Caco-2 (cell line): ENCODE data around the gene PLXNA4. TPM values are rescaled to one million over a fixed set of nuclear protein-coding genes. Genes with fewer than 3 reads are reported as not detected.

Experiments used
- BruUV-seq: library from RNA; stranded (reverse); fragments of 400-500 nt; replicated peaks from 2 replicates; lab custom pipeline; 2021; lab: Mats Ljungman, UMichigan
- CTCF ChIA-PET: fragments of 300-600 bp; sonication (Branson Sonifier 250); formaldehyde crosslinking; loops from one replicate; lab custom pipeline; 2022; ENCODE audit warnings: antibody characterized with exemption; lab: Charles Lee
- POLR2A ChIA-PET: fragments of 300-600 bp; sonication (Branson Sonifier 250); formaldehyde crosslinking; loops from one replicate; lab custom pipeline; 2022; ENCODE audit warnings: antibody characterized with exemption; lab: Charles Lee
- DNase-seq, 2 experiments: peaks; one replicate each; pipeline versions ENCODE4 v3.0.0 to v3.0.0-alpha.2; 2020 to 2022
- H3K27me3 ChIP-seq: replicated peaks from 2 replicates; pipeline ENCODE4 v1.6.0; 2011; ENCODE audit warnings: low read length; ENCODE audit not compliant: control insufficient read depth, insufficient read depth
- H3K36me3 ChIP-seq: 2 replicates; pipeline ENCODE4 v1.5.1; 2011; ENCODE audit warnings: low read length; ENCODE audit not compliant: control insufficient read depth, insufficient read depth
- H3K4me1 ChIP-seq: fragments of 250-450 bp; sonication (Bioruptor Pico); 2 replicates; pipeline ENCODE4 v1.5.1; 2020; ENCODE audit warnings: mild to moderate bottlenecking
- H3K4me3 ChIP-seq: 2 replicates; pipeline ENCODE4 v1.5.1; 2011; ENCODE audit warnings: low read depth, mild to moderate bottlenecking, control low read depth, low read length
- H3K9me3 ChIP-seq: fragments of 250-450 bp; sonication (Bioruptor Pico); 2 replicates; pipeline ENCODE4 v1.5.1; 2020; ENCODE audit warnings: mild to moderate bottlenecking, moderate library complexity
- H3K27ac Mint-ChIP-seq: one replicate; pipeline ENCODE4 v1.8.0; 2022; ENCODE audit warnings: mixed read lengths; ENCODE audit not compliant: unreplicated experiment
- H3K27me3 Mint-ChIP-seq: one replicate; pipeline ENCODE4 v1.8.0; 2022; ENCODE audit warnings: mixed read lengths; ENCODE audit not compliant: insufficient read depth, unreplicated experiment
- H3K36me3 Mint-ChIP-seq: one replicate; pipeline ENCODE4 v1.8.0; 2022; ENCODE audit warnings: mild to moderate bottlenecking, mixed read lengths; ENCODE audit not compliant: insufficient read depth, unreplicated experiment
- H3K4me1 Mint-ChIP-seq: one replicate; pipeline ENCODE4 v1.8.0; 2022; ENCODE audit warnings: low read depth, mixed read lengths; ENCODE audit not compliant: unreplicated experiment
- H3K4me3 Mint-ChIP-seq: one replicate; pipeline ENCODE4 v1.8.0; 2022; ENCODE audit warnings: mild to moderate bottlenecking, moderate library complexity, mixed read lengths; ENCODE audit not compliant: unreplicated experiment
- H3K9me3 Mint-ChIP-seq: one replicate; pipeline ENCODE4 v1.8.0; 2022; ENCODE audit warnings: mixed read lengths; ENCODE audit not compliant: unreplicated experiment
- CTCF ChIP-seq, 2 experiments: fragments of 200-600 bp in 1 of 2; IDR thresholded peaks; 1 replicate in 1 of 2; 2 replicates in 1 of 2; pipeline versions ENCODE4 v1.5.1 to v1.8.0; 2011 to 2022; ENCODE audit warnings: antibody characterized with exemption in 1 of 2, control low read depth in 1 of 2, inconsistent platforms in 1 of 2, low read depth in 1 of 2, low read length in 1 of 2, mild to moderate bottlenecking in 1 of 2, moderate library complexity in 1 of 2; ENCODE audit not compliant: insufficient read depth in 1 of 2, severe bottlenecking in 1 of 2, unreplicated experiment in 1 of 2
- intact Hi-C: fragments of 100-400 bp; cut with micrococcal nuclease; formaldehyde crosslinking; loops from one replicate; pipeline ENCODE4 v1.10.0; 2022; ENCODE audit not compliant: unreplicated experiment
- total RNA-seq: library from RNA; stranded (reverse); gene quantifications from 2 replicates; pipeline ENCODE4 v1.2.3, GENCODE V29; 2022

PLXNA4 gene
- total RNA-seq, 1 experiment from 2014 or later: 0.43 TPM

GRCh38 chr7:132160611-132161532, 415.4 kb downstream of the PLXNA4 start:
- Histone ChIP-seq H3K4me3 (no peak overlapping the region), H3K9me3 (no peaks in the 10 kb centered on the region), H3K36me3 (no peaks in the 10 kb centered on the region), H3K4me1 (no peaks in the 10 kb centered on the region), H3K27me3 (no peaks in the 10 kb centered on the region; the same call in none of the 2 replicates)
- Mint-ChIP-seq H3K4me3 (no peak overlapping the region), H3K27ac (no peak overlapping the region), H3K36me3 (no peaks in the 10 kb centered on the region), H3K27me3 (peaks cover 44% of the 10 kb centered on the region), H3K9me3 (no peaks in the 10 kb centered on the region), H3K4me1 (no peaks in the 10 kb centered on the region)
- ChIA-PET CTCF (no interaction called here), POLR2A (no interaction called here)
- TF ChIP-seq CTCF (IDR thresholded peaks at IDR 0.05; ENCODE audit: insufficient read depth in 1 of 2, low read depth in 1 of 2, low read length in 1 of 2, severe bottlenecking in 1 of 2, unreplicated experiment in 1 of 2): no peak
- no peak for DNase-seq
- intact Hi-C loops: no loop called here
- BruUV-seq: no TSS peak

- no peak for TF ChIP-seq CTCF (IDR thresholded peaks at IDR 0.05; ENCODE audit: insufficient read depth in 1 of 2, low read depth in 1 of 2, low read length in 1 of 2, severe bottlenecking in 1 of 2, unreplicated experiment in 1 of 2)
- no peaks in the 10 kb centered on the region for H3K36me3 Mint-ChIP-seq
- H3K9me3 ChIP-seq: no peaks in the 10 kb centered on the region
- H3K4me1 ChIP-seq: no peaks in the 10 kb centered on the region
- H3K4me3 ChIP-seq: no peak overlapping the region
- H3K27ac Mint-ChIP-seq: no peak overlapping the region
- intact Hi-C loops: no loop called here
- no peaks in the 10 kb centered on the region for H3K36me3 ChIP-seq
- no peaks in the 10 kb centered on the region; the same call in 1 of the 2 replicates for H3K27me3 ChIP-seq
- BruUV-seq: no TSS peak
- H3K4me1 Mint-ChIP-seq: no peaks in the 10 kb centered on the region
- no peaks in the 10 kb centered on the region for H3K9me3 Mint-ChIP-seq
- ChIA-PET CTCF (interaction anchor here (0.9 kb wide), 1 partner anchor 300 kb away, joined by 3 read pairs; no protein-coding TSS in a partner anchor), POLR2A (no interaction called here)
- DNase-seq: no peak
- no peak overlapping the region for H3K4me3 Mint-ChIP-seq
- peaks cover 39% of the 10 kb centered on the region for H3K27me3 Mint-ChIP-seq
These were observed 417.4 kb downstream of the PLXNA4 start for GRCh38 chr7:132158841-132159240.

GRCh38 chr7:132158166-132158565, 418.1 kb downstream of the PLXNA4 start:
- no peaks in the 10 kb centered on the region for H3K4me1 ChIP-seq
- intact Hi-C loops: no loop called here
- Mint-ChIP-seq H3K27me3 (peaks cover 39% of the 10 kb centered on the region), H3K9me3 (no peaks in the 10 kb centered on the region), H3K4me1 (no peaks in the 10 kb centered on the region), H3K27ac (no peak overlapping the region), H3K36me3 (no peaks in the 10 kb centered on the region), H3K4me3 (no peak overlapping the region)
- no TSS peak for BruUV-seq
- no peaks in the 10 kb centered on the region for H3K36me3 ChIP-seq
- H3K4me3 ChIP-seq: no peak overlapping the region
- no peak for DNase-seq
- no peak for TF ChIP-seq CTCF (IDR thresholded peaks at IDR 0.05; ENCODE audit: insufficient read depth in 1 of 2, low read depth in 1 of 2, low read length in 1 of 2, severe bottlenecking in 1 of 2, unreplicated experiment in 1 of 2)
- CTCF ChIA-PET: no interaction called here
- no peaks in the 10 kb centered on the region for H3K9me3 ChIP-seq
- H3K27me3 ChIP-seq: no peaks in the 10 kb centered on the region; the same call in 1 of the 2 replicates
- POLR2A ChIA-PET: no interaction called here
